Ramos (cell line): ENCODE data around the gene MT1HL1.
"Not testable (repeated sequence)": the region's sequence is repeated elsewhere in the genome, so short reads cannot be mapped to it uniquely, and the experiment has no call there.

Experiments used
- in situ Hi-C: fragments of 300-500 bp; cut with MboI; formaldehyde crosslinking; loops from one replicate; pipeline ENCODE4 v1.14.3; 2022; ENCODE audit warnings: low sequenced_read_pairs; ENCODE audit not compliant: unreplicated experiment

The MT1HL1 gene

GRCh38 chr1:236981431-236981830, 22.8 kb downstream of the MT1HL1 start:
- in situ Hi-C loops = not testable (repeated sequence)

DNA sequence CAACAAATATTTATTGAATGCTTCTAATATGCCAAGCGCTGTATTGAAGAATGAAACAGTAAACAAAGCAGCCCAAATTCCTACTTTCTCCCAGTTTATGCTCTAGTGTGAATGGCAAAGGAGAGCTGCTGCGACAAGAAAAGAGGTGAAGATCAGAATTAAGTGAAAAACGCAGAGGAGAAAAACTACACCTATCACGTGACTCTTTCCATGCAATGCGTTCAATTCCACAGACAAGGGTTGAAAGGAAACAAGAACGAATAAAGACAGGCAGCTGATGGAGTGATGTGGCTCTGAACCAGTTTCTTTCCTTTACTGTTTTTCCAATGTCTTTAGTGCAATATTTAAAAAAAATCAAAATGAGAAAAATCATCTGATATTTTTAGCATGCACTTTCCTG, 23.6 kb downstream of the MT1HL1 start:
- in situ Hi-C loops = no loop called here

GRCh38 chr1:236979149-236979900, 24.9 kb downstream of the MT1HL1 start:
- in situ Hi-C loops = no loop called here

- in situ Hi-C loops = no loop called here
Measured at GRCh38 chr1:236978740-236979139, 25.5 kb downstream of the MT1HL1 start.

DNA sequence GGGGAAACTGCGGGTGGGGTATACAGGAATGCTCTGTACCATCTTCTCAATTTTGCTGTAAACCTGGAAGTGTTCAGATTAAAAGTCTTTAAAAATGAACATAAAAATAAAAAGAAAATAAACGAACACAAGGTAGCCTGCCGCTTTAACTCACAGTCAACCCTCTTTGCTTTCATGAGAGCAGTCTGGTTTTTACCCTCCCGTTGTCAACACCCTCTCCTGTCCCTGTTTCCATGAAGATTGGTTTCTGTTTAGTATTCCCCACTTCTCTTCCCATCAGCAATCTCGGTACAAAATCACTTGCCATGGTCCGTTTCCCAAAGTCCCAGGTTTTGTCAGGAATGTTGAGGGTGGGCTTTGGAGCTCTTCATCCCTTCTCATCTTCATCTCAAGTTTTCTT, 28.8 kb downstream of the MT1HL1 start:
- in situ Hi-C loops = no loop called here

DNA sequence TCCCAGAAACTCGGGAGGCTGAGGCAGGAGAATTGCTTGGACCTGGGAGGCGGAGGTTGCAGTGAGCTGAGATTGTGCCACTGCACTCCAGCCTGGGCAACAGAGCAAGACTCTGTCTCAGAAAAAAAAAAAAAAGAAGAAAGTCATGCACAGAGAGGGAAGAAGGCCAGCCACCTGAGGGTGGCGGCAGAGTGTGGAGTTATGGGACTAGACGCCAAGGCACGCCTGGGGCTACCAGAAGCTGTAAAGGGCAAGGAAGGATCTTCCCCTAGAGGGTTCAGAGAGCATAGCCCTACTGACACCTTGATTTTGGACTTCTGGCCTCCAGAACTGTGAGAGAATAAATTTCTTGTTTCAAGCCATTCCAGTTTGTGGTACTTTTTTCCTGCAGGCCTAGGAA, 30.2 kb downstream of the MT1HL1 start:
- in situ Hi-C loops = not testable (repeated sequence)

- in situ Hi-C loops = no loop called here
Measured at GRCh38 chr1:236966636-236967035, 37.6 kb downstream of the MT1HL1 start.

DNA sequence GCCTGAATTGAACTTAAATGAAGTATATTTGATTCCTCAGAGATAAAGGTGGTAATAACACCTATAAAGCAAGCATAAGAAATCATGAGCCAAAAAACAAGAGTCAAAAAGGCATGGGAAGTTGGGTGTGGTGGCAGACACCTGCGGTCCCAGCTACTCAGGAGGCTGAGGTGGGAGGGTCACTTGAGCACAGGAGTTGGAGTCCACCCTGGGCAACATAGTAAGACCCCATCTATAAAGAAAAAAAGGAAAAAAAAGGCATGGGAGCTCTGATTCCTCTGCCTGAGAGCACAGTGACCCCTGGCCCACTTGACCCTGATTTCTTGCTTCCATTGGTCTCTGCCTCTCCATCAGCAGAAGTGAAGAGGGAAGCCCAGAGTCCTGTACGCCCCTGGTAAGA, 40.3 kb downstream of the MT1HL1 start:
- in situ Hi-C loops = no loop called here

DNA sequence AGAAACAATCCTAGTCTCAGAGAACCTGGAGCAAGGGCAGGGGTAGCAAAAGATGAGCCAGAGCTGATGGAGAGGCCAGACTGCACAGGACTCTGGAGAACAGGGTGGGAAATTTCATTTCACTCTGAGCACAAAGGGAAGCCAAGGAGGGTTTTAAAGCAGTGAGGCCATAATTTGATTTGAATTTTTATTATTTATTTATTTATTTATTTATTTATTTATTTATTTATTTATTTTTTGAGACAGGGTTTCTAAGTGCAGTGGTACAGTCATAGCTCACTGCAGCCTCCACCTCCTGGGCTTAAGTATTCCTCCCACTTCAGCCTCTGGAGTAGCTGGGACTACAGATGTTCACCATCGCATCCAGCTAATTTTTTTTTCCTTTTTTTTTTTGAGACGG, 45.1 kb downstream of the MT1HL1 start:
- in situ Hi-C loops = no loop called here

DNA sequence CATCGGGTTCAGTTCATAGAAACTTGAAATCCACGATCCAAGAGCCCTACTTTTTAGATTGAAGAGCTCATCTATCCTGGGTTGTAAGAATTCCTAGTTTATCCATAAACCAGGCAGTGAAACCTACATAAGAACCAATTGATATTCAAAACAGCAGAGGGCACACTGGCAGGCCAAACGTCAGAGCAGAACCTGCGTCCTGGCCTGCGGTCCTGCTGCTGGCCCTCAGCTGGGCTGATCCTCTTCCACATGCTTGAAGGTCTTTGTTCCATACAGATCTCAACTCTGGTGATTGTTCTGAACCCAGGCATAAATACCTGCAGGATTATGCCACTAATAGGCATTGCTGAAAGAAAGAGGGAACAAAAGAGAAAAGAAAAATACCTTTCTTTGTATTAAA, 47.0 kb downstream of the MT1HL1 start:
- in situ Hi-C loops = no loop called here
